Osteocyte (in vitro differentiated cells): ENCODE results near the gene COX10. TPM values are rescaled to one million over a fixed set of nuclear protein-coding genes. Genes with fewer than 3 reads are reported as not detected.
"Not testable (repeated sequence)": the region's sequence is repeated elsewhere in the genome, so short reads cannot be mapped to it uniquely, and the experiment has no call there.

ENCODE experiments used
- DNase-seq: peaks from one replicate; pipeline ENCODE4 v3.0.0; 2021; ENCODE audit warnings: mixed read lengths; ENCODE audit not compliant: unreplicated experiment; ENCODE audit errors: extremely low spot score
- H3K27ac Mint-ChIP-seq: one replicate; pipeline ENCODE4 v1.8.0; 2021; ENCODE audit warnings: mild to moderate bottlenecking, mixed read lengths; ENCODE audit not compliant: unreplicated experiment
- H3K27me3 Mint-ChIP-seq: one replicate; pipeline ENCODE4 v1.8.0; 2021; ENCODE audit warnings: mixed read lengths; ENCODE audit not compliant: unreplicated experiment
- H3K36me3 Mint-ChIP-seq: one replicate; pipeline ENCODE4 v1.8.0; 2021; ENCODE audit warnings: mixed read lengths; ENCODE audit not compliant: unreplicated experiment
- H3K4me1 Mint-ChIP-seq: one replicate; pipeline ENCODE4 v1.8.0; 2021; ENCODE audit warnings: mixed read lengths; ENCODE audit not compliant: unreplicated experiment
- H3K4me3 Mint-ChIP-seq: one replicate; pipeline ENCODE4 v1.8.0; 2021; ENCODE audit warnings: mild to moderate bottlenecking, moderate library complexity, mixed read lengths; ENCODE audit not compliant: unreplicated experiment
- H3K9me3 Mint-ChIP-seq: one replicate; pipeline ENCODE4 v1.8.0; 2021; ENCODE audit warnings: mixed read lengths; ENCODE audit not compliant: unreplicated experiment
- CTCF ChIP-seq: fragments of 200-600 bp; sonication (generic); IDR thresholded peaks from 2 replicates; pipeline ENCODE4 v1.5.0; 2021; ENCODE audit warnings: antibody characterized with exemption, mild to moderate bottlenecking, moderate library complexity
- total RNA-seq: library from RNA; stranded (reverse); gene quantifications from 2 replicates; pipeline ENCODE4 v1.2.1, GENCODE V29; 2021

COX10 gene
- total RNA-seq, 1 donor from 2014 or later = 15.6 TPM

- not testable (repeated sequence) for DNase-seq, H3K4me3 Mint-ChIP-seq, H3K36me3 Mint-ChIP-seq, H3K27ac Mint-ChIP-seq, H3K9me3 Mint-ChIP-seq, H3K27me3 Mint-ChIP-seq
- peaks cover 18% of the 10 kb centered on the region for H3K4me1 Mint-ChIP-seq
Measured at GRCh38 chr17:14184536-14184935, 115.2 kb downstream of the COX10 start.

- DNase-seq, H3K4me1 Mint-ChIP-seq, H3K4me3 Mint-ChIP-seq, H3K27me3 Mint-ChIP-seq, H3K27ac Mint-ChIP-seq, H3K36me3 Mint-ChIP-seq, H3K9me3 Mint-ChIP-seq: not testable (repeated sequence)
Measured at GRCh38 chr17:14186443-14186842, 117.1 kb downstream of the COX10 start.

GRCh38 chr17:14190774-14191173 lies 121.5 kb downstream of the COX10 start:
- H3K27me3 Mint-ChIP-seq, DNase-seq: not testable (repeated sequence)

GRCh38 chr17:14191469-14191868 lies 122.2 kb downstream of the COX10 start:
- not testable (repeated sequence) for H3K27me3 Mint-ChIP-seq, H3K4me3 Mint-ChIP-seq, H3K36me3 Mint-ChIP-seq, H3K27ac Mint-ChIP-seq, H3K9me3 Mint-ChIP-seq, H3K4me1 Mint-ChIP-seq, DNase-seq

More at GRCh38 chr17:14190774-14191173, 121.5 kb downstream of the COX10 start:
- H3K27ac Mint-ChIP-seq, H3K9me3 Mint-ChIP-seq, H3K4me1 Mint-ChIP-seq, H3K4me3 Mint-ChIP-seq, H3K36me3 Mint-ChIP-seq: not testable (repeated sequence)

GRCh38 chr17:14192039-14192438 lies 122.7 kb downstream of the COX10 start:
- not testable (repeated sequence) for DNase-seq, H3K4me3 Mint-ChIP-seq, H3K9me3 Mint-ChIP-seq, H3K4me1 Mint-ChIP-seq, H3K27me3 Mint-ChIP-seq, H3K36me3 Mint-ChIP-seq, H3K27ac Mint-ChIP-seq

- H3K36me3 Mint-ChIP-seq = not testable (repeated sequence)
Measured at GRCh38 chr17:14192636-14193344, 123.5 kb downstream of the COX10 start.

GRCh38 chr17:14196377-14196997 lies 127.2 kb downstream of the COX10 start:
- Mint-ChIP-seq H3K4me1 (no peaks in the 10 kb centered on the region), H3K27ac (no peak overlapping the region), H3K36me3 (peaks cover 12% of the 10 kb centered on the region), H3K4me3 (no peak overlapping the region), H3K9me3 (no peaks in the 10 kb centered on the region), H3K27me3 (no peaks in the 10 kb centered on the region)
- no peak for TF ChIP-seq CTCF
- DNase-seq = peak; percentile 21

More at GRCh38 chr17:14192636-14193344, 123.5 kb downstream of the COX10 start:
- DNase-seq = peak; percentile 65
- H3K27ac Mint-ChIP-seq, H3K9me3 Mint-ChIP-seq, H3K4me1 Mint-ChIP-seq, H3K27me3 Mint-ChIP-seq, H3K4me3 Mint-ChIP-seq: not testable (repeated sequence)

GRCh38 chr17:14197057-14197456 lies 127.8 kb downstream of the COX10 start:
- Mint-ChIP-seq H3K4me1 (peaks cover 2% of the 10 kb centered on the region), H3K27ac (no peak overlapping the region), H3K9me3 (no peaks in the 10 kb centered on the region), H3K27me3 (no peaks in the 10 kb centered on the region), H3K36me3 (peaks cover 12% of the 10 kb centered on the region), H3K4me3 (no peak overlapping the region)
- TF ChIP-seq CTCF = no peak
- no peak for DNase-seq
